ENCODE results near the gene CRYZL1.
A peak's percentile ranks its signal among the peaks of the same experiment; 100 is the strongest.
"Not testable (repeated sequence)": the region's sequence is repeated elsewhere in the genome, so short reads cannot be mapped to it uniquely, and the experiment has no call there.

CRYZL1 gene

DNA sequence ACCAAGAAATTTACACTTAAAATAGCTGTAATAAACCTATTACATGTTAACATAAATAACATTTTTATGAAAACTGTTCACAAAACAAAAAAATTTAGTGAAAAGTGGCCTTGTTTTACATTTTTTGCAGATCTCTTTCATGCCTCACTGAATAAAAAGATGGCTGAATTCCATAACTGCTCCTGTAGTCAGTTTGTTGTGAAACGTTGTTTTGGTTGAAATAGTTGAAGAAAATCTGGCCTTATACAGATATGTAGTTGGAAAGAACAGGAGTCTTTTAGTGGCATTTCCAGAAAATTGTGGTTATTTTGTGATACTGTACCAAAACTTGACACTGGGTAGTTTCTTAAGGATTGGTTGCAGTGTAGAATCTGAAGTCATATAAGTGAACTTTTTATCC lies 18.9 kb upstream of the CRYZL1 start:
- DNase-seq: no peak

DNA sequence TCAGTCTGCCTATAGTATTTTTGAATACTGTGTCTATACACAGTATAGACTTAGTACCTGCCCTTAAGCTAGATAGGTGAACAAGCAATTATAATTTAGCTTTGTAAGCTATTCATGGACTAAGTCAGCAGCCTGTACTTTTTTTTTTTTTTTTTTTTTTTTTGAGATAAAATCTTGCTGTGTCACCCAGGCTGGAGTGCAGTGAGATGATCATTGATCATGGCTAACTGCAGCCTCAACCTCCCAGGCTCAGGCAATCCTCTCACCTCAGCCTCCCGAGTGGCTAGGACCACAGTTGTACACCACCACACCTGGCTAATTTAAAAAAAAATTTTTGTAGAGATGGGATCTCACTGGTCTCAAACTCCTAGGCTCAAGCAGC lies 18.0 kb upstream of the CRYZL1 start:
- DNase-seq: no peak

GRCh38 chr21:33658919-33659567 lies 17.5 kb upstream of the CRYZL1 start:
- DNase-seq: no peak

- no peak for DNase-seq
Measured at GRCh38 chr21:33657124-33657820, 15.7 kb upstream of the CRYZL1 start.

DNA sequence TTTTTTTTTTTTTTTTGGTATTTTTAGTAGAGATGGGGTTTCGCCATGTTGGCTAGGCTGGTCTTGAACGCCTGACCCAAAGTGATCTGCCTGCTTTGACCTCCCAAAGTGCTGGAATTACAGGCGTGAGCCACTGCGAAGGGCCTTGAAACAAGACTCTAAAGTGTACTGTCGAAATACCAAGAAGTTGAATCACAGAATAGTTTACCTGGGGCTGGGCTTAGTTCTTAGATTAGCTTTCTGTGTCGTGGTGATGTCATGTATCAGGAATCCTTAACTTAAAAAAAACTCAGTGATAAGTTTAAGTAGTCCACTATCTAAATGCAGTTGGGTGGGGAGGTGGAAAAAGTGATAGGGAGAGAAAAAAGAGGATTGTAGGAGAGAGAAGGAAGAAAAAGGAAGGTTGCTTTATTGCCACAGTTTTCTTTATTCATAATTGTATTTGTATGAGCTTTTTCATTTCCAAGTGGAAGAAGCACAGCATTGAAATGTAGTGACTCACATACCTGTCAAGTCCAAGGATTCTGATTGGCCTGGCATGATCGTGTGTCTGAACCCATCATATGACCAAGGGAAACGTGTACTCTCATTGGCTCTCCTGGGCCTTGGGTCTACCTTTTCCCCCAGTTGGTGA lies 14.2 kb upstream of the CRYZL1 start:
- DNase-seq: no peak

DNA sequence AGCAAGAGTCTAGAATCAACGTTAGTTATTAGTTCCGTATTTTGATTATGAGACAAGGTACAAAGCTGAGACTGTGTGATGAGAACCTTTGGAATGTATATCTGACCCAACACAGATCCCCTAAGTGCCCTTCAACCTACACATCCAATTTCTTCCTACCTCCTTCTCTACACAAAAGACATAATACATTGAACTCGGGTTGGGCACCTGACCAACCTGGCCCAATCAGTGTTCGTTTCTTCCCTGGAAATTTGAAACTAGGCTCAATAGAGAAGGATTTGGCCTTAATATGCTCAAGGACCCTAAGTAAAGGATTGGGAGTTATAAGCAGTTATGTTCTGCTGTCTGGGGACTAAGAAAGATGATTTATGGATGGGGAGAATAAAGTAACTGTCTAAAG lies 12.9 kb upstream of the CRYZL1 start:
- no peak for DNase-seq

- no peak for DNase-seq
Measured at GRCh38 chr21:33651965-33652680, 10.6 kb upstream of the CRYZL1 start.

DNA sequence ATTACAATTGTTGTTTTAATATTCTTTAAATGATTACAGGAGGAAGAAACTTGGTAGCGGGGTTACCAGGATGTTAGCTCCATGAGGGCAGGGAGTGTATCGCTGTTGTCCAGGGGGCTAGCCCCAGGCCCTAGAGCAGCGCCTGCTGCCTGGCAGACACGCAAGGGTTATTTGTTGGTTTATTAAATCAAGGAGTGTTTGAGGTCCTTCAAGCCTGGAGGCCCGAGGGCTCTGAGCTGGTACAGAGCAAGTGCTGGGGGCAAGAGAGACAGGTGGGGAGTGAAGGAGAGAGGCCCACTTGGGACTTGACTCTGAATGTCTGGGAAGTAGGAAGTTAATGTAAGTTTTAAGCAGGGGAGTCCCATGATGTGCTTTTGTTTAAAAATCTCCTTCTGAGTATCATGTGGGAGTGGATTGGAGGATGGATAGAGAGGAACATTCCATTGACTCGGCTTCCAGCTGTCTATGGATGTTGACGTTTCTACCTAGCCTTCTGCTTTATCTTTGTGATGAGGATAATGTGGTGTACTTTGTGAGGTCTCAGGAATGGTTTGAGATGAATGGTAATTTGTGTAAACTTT lies 9.5 kb upstream of the CRYZL1 start:
- DNase-seq: no peak

DNA sequence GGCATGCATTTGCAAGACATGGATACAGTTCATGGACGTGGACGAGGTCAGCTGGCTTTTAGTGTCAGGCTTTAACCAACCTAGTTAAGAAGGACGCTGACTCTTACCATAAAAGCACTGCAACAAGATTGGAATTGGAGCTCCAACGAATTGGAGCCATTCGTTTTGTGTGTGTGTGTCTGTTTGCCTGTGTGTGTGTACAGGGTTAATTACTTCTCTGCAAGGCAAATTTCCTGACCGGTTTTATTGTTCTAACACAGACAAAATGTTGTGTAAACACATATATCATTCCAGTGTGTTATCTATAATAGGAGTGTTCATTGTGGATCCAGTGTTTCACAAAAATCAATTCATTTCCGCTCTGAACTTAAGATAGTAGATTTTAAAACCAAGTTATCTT lies 8.7 kb upstream of the CRYZL1 start:
- no peak for DNase-seq

DNA sequence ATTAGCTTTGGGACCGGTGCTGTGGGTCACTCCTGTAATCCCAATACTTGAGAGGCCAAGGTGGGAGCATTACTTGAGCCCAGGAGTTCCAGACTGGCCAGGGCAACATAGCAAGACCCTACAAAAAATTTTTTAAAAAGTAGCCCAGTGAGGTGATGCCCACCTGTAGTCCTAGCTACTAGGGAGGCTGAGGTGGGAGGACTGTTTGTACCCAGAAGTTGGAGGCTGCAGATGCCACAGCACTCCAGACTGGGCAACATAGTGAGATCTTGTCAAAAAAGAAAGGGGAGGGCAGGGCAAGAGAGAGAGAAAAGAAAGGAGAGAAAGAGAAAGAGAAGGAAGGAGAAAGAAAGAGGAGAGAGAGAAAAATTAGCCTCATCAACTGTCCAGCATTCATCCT lies 7.0 kb upstream of the CRYZL1 start:
- DNase-seq: no peak

DNA sequence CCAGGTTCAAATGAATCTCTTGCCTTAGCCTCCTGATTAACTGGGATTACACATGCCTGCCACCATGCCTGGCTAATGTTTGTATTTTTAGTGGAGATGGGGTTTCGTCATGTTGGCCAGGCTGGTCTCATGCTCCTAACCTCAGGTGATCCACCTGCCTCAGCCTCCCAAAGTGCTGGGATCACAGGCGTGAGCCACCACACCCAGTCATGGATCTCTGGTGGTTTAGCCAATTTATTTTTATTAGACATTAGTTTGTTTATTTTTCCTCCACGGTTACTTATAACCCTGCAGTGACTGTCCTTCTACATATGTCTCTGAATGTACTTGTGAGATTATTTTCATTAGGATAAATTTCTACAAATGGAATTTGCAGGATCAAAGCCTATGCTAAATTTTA lies 6.0 kb upstream of the CRYZL1 start:
- DNase-seq: no peak

- no peak for DNase-seq
Measured at GRCh38 chr21:33645730-33646129, 4.2 kb upstream of the CRYZL1 start.

- no peak for DNase-seq
Measured at GRCh38 chr21:33644383-33645074, 3.0 kb upstream of the CRYZL1 start.

DNA sequence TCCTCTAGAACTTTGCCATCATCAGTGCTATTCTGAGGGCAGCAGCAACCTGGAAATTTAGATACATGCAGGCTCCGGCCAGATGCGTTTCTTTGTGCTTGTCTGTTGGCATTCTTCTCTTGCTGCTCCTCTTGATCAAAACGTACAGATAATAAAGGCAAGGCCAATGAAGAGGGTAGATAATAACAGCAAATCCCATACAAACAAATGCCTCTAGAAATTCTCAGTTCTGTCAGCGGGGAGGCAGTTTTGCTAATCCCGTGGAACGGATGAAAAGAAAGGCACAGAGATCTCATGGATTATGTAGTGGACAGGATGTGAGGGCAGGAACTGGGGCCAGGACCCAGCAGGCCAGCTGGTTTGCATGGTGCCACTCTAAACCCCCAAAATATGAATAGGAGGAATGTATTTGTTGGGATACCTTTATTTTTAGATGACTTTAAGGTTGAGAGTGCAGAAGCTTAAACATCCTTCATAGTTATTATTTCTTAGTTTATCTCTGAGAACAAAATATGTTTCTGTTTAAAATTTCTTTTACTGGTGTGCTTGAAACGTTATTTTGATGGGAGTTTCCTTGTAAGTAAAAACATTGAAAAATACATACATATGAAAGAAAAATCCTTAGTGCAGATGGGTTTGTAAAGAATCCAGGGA lies 2.2 kb upstream of the CRYZL1 start:
- no peak for DNase-seq

- DNase-seq: peak in 1 of 4 experiments; percentile 6
Measured at GRCh38 chr21:33642896-33643657, 1.5 kb upstream of the CRYZL1 start.

GRCh38 chr21:33642027-33642895 lies 720 bp upstream of the CRYZL1 start, which contains the start of gene ITSN1:
Gene ITSN1, plus strand, starts transcription at chr21:33642501. Its CDS starts 76,328 bp downstream, at chr21:33718829.
- peak; percentile 94 to 99 (median 98) for DNase-seq

- DNase-seq: no peak
Measured at GRCh38 chr21:33640697-33641351, 717 bp downstream of the CRYZL1 start.

DNA sequence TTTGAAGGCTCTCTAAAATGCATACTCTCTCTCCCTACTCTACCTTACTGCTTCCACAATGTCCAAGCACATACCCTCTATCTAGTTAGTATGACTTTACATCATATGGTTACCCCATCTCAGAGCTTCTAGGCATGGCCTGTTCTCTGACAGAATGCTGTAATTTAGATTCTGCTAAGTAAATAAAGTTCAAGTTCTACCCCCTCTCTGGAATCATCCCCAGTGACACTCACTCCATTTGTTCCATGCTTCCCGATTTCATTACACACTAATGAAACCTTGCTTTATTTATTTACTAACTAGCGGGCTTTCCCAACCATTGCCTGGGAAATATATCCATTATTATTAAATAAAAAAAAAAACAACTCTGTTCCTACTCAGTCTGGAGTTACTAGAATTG lies 7.3 kb downstream of the CRYZL1 start:
- DNase-seq: no peak

DNA sequence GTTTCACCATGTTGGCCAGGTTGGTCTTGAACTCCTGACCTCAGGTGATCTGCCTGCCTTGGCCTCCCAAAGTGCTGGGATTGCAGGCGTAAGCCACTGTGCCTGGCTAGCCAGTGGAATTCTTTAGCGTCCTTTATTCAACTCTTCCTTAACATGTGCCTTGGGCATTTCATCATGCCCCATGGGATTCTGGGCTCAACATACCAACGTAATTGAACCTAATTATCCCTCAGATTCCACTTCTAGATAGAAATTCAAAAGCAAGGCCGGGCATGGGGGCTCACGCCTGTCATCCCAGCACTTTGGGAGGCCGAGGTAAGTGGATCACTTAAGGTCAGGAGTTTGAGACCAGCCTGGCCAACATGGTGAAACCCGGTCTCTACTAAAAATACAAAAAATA lies 15.4 kb downstream of the CRYZL1 start:
- DNase-seq: not testable (repeated sequence)

DNA sequence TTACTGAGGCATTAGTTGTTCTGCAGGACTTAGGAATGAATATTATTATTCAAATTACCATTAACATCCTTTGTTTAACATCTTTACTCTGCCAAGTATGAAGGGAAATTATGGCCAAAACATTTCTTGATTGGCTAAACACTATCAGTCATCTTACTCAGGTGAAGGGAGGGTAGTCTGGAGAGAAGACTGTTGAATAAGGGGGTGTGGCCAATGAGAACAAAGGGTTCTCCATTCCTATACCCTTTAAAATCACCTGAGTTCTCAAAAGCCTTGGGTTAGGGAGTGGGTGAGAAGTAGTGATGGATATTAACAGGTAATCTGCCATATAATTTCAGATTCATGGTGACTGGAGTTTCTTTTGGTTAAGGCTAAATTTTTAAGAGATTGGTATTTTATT lies 19.3 kb downstream of the CRYZL1 start:
- DNase-seq: no peak

Data from activated naive CD4-positive, alpha-beta T cell (primary cell).